GM18505 (cell line): ENCODE data around the gene CYYR1.

Experiments
- ATAC-seq: cut with Tn5 transposase; IDR thresholded peaks from one replicate; pipeline ENCODE4 v1.9.1; 2021; ENCODE audit not compliant: unreplicated experiment
- POLR2A ChIP-seq: IDR thresholded peaks from 4 replicates; pipeline ENCODE4 v1.6.1; 2011; ENCODE audit warnings: borderline replicate concordance; ENCODE audit not compliant: insufficient read depth, insufficient read length; ENCODE audit errors: extremely low read depth

CYYR1 gene

DNA sequence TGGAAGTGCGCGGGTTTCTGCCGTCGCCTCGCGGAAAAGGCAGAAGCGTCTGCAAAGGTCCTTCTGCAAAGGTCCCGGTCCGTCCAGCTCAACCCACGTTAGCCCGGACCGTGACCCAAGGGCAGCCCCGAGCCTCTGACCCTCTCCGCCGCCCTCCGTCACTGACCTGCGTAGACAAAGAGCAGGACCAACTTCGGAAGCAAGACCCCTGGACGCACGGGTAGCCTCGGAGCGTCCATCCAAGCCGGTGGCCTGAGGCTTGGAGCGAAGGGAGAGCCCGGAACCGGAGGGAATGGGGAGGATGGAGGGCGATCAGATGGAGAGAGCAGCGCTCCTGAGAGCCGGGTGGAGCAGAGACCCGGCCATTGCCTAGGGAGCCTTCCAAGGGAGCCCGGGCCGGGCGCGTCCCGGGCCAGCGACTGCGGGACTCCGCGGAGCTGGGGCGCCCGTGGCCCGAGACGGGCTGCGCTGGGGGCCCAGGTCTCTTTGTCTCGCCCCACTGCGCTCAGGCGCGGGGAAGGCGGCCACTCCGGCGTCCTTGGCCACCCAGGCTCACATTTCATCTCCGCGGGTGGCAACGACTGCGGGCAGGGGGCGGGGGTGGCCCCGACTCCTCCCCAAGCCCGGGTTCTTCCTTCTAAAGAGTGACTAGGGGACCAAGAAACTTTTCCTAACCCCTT is at the start of gene CYYR1:
TSS of gene CYYR1 (minus strand) at position 585 of the 680 bp plus-strand sequence. CDS start at position 239, 346 bp downstream.
- no peak for TF ChIP-seq POLR2A
- ATAC-seq: no peak

DNA sequence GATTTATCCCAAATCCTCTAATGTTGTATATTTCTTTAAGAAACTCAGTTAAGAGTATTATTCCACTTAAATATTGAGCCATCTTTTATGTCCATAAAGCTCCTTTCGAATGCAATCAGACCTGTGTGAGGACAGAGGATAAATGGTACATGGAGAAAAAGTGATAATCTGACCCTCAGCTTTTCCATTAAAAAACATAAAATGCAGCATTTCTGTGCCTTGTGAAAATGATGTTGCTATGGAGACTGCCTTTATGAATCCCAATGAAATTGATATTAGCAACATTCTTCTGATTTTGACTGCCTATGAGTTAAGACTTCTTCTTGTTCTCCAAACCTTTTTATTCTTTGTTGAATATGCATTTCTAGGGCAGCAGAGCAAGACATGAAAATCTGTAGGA is 44.1 kb upstream of the CYYR1 start:
- ATAC-seq: no peak
- no peak for TF ChIP-seq POLR2A

DNA sequence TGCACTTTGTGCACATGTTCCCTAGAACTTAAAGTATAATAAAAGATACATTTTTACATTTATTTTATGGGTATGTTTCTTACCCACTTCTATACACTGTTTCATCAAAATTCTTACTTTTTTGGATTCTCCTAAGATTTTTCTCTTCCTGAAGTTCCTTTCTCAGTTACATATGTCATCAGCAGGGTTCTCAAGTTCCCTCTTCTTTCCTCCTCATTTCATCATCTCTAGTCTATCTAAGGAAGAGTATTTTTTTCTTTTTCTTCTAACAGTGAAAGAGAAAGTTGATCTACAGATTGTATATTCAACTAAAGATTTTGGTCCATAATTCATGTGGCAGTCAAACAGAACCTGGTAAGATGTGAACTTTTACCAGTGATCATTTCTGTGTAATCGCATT is 41.2 kb upstream of the CYYR1 start:
- no peak for TF ChIP-seq POLR2A
- no peak for ATAC-seq

DNA sequence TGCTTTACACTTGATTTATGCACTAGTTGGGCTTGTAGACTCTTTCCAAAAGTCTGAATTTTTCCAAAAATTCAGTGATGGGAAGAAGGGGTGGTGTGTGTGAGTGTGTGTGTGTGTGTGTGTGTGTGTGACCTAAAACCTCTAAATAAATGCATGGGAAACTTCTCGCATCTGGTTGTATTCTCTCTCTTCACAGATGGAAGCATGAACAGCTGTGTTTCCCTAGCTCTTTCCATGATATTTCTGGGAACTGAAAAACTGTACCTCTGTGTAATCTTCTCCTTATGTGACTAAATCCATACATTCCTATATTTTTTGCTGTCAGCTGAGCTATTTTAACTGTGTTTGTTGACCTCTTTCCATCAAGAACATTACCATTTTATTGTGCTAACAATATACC is 26.2 kb upstream of the CYYR1 start:
- no peak for TF ChIP-seq POLR2A
- no peak for ATAC-seq

DNA sequence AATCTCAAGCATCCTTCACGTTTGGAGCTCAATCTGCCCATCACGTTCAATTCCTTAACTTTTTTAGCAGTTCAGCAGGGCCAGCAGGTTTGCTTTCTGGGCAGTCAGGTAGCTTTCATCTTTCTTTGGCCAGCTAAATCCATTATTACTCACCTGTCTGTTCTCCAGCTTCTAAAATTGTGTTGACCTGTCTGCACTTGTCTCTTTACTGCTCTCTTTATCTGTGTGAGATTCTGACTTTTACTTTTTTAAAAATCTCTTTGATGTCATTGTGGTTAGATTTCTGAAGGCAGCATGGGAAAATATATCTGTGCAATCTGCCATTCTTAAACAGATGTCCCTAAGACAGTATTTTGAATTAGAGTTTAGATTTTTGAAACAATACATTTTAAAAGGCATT is 24.9 kb upstream of the CYYR1 start:
- no peak for ATAC-seq
- TF ChIP-seq POLR2A: no peak

DNA sequence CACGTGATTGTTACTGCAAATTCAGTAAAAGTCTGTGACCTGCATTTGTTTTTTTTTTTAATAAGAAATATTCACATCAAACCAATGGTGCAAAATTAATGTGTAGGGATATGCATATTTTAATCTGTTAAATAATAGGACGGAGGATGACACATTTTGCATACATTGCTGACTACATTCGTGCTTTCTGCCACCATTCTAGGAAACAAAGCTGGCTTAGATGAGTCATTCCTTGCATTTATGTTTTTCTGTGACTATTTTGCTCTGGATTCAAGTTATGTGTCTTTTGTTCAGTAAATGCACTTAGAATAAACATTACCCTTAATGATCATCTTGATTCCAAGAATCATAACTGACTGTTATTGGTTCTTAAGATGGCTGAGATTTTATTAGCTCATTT is 23.9 kb upstream of the CYYR1 start:
- TF ChIP-seq POLR2A: no peak

DNA sequence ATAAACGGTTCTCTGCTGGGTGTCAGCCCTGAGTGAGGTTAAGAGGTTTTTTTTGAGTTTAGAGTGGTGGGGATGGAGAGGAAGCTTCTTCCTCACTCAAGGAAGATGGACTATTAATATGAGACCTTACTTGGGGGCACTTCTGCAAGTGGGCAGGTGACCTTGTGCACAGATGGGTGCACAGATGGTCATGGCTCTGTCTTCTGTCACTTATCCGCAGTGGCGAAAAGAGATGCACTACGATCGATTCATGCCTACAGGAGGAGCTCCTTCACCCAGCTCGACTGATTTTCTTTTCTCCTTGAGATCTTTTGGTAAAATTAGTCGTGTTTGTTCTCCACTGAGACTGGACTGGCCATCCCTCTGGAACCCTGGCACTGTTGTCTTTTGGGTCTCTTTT is 22.9 kb upstream of the CYYR1 start:
- no peak for ATAC-seq
- TF ChIP-seq POLR2A: no peak

More for the DNA sequence above, 23.9 kb upstream of the CYYR1 start:
- no peak for ATAC-seq

DNA sequence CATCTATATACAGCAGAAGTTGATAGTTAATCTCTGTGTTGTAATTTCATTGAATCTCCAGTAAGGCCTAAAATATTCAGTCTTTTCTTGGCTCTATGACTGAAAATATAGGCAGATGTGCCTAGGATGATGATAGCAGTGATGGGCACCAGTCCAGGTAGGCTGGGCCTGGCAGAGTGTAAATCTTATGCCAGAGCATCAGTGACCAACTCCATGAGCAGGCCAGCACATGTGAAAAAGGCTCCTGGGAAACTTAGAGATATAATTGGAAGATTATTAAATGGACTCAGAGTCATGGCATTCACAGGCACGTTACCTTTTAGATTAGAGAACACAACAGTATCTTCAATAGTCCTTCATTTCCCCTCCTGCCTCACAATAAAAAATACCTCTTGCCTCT is 20.7 kb upstream of the CYYR1 start:
- ATAC-seq: no peak
- no peak for TF ChIP-seq POLR2A

DNA sequence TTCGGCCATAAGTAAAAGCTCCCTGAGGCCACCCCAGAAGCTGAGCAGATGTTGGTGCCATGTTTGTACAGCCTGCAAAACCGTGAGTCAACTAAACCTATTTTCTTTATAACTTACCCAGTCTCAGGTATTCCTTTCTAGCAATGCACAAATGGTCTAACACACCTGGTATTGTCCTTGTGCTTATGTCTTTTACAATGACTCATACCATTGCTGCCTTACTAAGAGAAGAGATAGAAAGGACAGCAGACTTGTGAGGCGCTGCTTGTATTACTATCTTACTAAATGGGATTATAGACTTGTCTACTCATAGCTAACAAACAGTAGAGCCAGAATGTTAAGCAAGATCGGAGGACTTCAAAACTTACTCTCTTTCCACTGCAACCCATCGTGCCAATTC is 18.5 kb upstream of the CYYR1 start:
- no peak for ATAC-seq
- no peak for TF ChIP-seq POLR2A

DNA sequence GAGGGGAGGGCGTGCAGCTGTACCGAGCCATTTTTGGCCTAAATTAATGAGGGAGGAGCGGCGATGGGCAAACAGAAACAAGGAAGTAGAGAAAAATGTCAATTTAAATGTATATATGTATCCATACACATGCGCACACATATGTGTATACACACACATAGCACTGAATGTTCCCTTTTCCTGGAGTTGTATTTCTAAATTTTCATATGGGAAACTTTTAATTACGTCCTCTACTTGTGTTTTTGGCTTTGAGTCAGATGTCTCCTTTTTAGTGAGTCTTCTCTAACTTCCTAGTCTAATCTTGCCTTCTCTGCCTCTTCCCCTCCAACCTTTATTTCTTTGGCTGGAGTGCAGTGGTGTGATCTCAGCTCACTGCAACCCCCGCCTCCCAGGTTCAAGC is 15.4 kb upstream of the CYYR1 start:
- no peak for TF ChIP-seq POLR2A
- no peak for ATAC-seq

DNA sequence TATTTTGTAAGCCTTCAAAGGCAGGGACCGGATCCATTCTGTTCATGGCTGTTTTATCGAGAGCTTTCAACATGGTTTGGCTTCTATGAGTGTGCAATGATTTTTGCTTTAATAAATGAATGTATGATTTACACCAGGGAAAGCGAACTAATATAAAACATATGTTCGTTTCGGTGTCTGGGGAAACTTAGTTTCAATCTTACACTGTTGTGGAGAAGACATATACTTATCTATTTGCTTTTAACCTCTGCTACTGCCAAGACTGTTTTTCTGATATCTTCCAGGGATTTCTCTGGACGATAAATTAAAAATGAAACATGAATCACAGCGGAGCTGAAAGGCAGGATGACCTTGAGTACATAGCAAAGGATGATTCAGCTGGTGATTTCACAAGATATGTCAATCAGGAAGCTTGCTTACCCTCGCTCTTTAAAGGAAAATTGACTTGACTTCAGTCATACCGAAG is 14.7 kb upstream of the CYYR1 start:
- no peak for ATAC-seq
- no peak for TF ChIP-seq POLR2A

DNA sequence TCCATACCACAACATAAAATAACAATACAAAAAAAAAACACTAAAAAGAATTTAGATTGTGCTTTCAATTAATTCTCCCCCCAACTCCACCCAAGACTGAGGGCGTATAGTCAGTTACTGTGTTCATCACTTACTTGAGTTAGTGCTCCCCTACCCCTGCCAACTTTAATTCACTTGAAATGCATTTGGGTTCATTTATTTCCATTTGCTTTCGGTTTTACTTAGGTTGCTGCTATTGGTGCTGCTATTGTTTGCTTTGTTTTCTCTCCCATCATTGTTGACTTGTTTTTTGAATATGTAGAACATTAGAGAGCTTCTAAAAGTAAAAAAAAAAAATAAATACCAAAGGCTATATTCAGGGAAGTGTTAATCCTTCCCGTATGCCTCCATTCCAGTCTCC is 10.7 kb upstream of the CYYR1 start:
- no peak for TF ChIP-seq POLR2A

DNA sequence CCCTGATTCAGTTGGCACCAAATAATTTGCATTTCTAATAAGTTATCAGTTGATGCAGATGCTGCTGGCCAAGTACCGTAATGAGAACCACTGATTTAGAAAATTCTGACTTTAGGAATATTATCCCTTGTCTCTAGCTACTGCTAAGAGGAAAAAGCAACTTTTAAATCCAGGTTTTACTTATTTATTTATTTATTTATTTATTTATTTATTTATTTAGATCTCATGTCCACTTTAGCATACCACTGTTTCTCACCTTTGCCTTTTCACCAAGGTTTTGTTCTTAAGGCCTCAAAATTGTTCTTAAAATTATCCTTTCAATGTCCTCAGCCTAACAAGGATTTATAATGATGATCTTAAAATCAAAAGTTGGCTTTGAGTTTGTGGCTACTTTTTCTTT is 8.7 kb upstream of the CYYR1 start:
- TF ChIP-seq POLR2A: no peak
- no peak for ATAC-seq

More for the DNA sequence above, 10.7 kb upstream of the CYYR1 start:
- ATAC-seq: no peak

DNA sequence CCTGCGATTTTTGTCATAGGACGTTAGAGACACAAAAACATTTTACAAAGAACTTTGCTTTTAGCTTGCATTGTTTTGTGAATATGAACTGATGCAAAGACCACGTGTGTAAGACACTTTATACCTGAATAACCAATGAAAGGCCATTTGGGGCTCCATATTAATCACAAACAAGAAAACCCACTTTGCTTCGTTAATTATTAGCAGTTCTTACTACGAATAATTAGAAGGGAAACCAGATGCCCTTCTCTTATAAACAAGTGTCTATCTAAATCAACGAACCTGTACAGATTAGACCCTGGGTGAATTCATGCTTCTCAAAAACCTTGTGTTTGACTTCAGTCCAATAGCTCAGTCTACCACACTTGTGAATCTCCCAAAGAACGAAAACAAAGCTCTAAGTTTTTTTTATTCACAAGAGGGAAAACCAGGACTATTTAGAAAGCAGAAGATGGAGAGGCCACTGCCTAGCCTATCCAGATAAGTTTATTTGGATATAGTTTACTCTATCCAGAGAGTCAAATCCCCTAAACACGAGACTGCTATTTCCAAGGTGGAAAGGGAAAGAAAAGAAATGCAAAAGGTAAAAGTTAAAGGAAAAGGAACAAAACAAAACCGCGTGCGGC is 897 bp downstream of the CYYR1 start:
- no peak for ATAC-seq
- TF ChIP-seq POLR2A: no peak
